Measurements from ENCODE around the gene GFOD1.

Gene GFOD1

GRCh38 chr6:13528232-13528631 lies 40.8 kb upstream of the GFOD1 start:
- DNase-seq (ENCODE audit: insufficient read length, low spot score) (no peak), FAIRE-seq (no peak)
- no peak for TF ChIP-seq CTCF (IDR thresholded peaks at IDR 0.05; ENCODE audit: insufficient read depth, missing control alignments)

- DNase-seq (ENCODE audit: insufficient read length, low spot score) (no peak), FAIRE-seq (no peak)
- no peak for TF ChIP-seq CTCF (IDR thresholded peaks at IDR 0.05; ENCODE audit: insufficient read depth, missing control alignments)
Measured at GRCh38 chr6:13527671-13528056, 40.3 kb upstream of the GFOD1 start.

- FAIRE-seq (no peak), DNase-seq (ENCODE audit: insufficient read length, low spot score) (no peak)
- TF ChIP-seq CTCF (IDR thresholded peaks at IDR 0.05; ENCODE audit: insufficient read depth, missing control alignments): no peak
Measured at GRCh38 chr6:13526727-13527670, 39.6 kb upstream of the GFOD1 start.

- FAIRE-seq (no peak), DNase-seq (ENCODE audit: insufficient read length, low spot score) (no peak)
- no peak for TF ChIP-seq CTCF (IDR thresholded peaks at IDR 0.05; ENCODE audit: insufficient read depth, missing control alignments)
Measured at GRCh38 chr6:13526357-13526726, 38.9 kb upstream of the GFOD1 start.

GRCh38 chr6:13524801-13525508 lies 37.6 kb upstream of the GFOD1 start:
- DNase-seq (ENCODE audit: insufficient read length, low spot score): no peak
- FAIRE-seq: no peak
- TF ChIP-seq CTCF (IDR thresholded peaks at IDR 0.05; ENCODE audit: insufficient read depth, missing control alignments): no peak

GRCh38 chr6:13523826-13524622 lies 36.6 kb upstream of the GFOD1 start:
- no peak for TF ChIP-seq CTCF (IDR thresholded peaks at IDR 0.05; ENCODE audit: insufficient read depth, missing control alignments)
- DNase-seq (ENCODE audit: insufficient read length, low spot score): no peak
- FAIRE-seq: no peak

All from D721Med (cell line).